Brain microvascular endothelial cell (primary cell): ENCODE measurements around the gene PROX1.

Source experiments
- DNase-seq: peaks from one replicate; pipeline ENCODE4 v3.0.0-alpha.2; 2020
- H3K27ac ChIP-seq: fragments of 250-450 bp; sonication (Bioruptor Pico); 2 replicates; pipeline ENCODE4 v1.5.1; 2020; ENCODE audit warnings: mild to moderate bottlenecking, moderate library complexity
- H3K27me3 ChIP-seq: fragments of 250-450 bp; sonication (Bioruptor Pico); replicated peaks from 2 replicates; pipeline ENCODE4 v1.5.1; 2020; ENCODE audit warnings: mild to moderate bottlenecking
- H3K36me3 ChIP-seq: fragments of 250-450 bp; sonication (Bioruptor Pico); replicated peaks from 2 replicates; pipeline ENCODE4 v1.5.1; 2020; ENCODE audit warnings: mild to moderate bottlenecking
- H3K4me3 ChIP-seq: 2 replicates; pipeline ENCODE4 v1.5.1; 2011; ENCODE audit warnings: low read depth, mild to moderate bottlenecking, control low read depth, low read length, moderate library complexity
- in situ Hi-C: cut with HindIII; loops from 2 replicates; pipeline ENCODE4 v1.10.0; 2017; ENCODE audit warnings: low sequenced_read_pairs, low pct_ligation_motif_present
- TF ChIP-seq, protein P1 (sequence below): IDR thresholded peaks from 2 replicates; pipeline ENCODE4 v1.5.1; 2011; ENCODE audit warnings: low read depth, mild to moderate bottlenecking, moderate library complexity, low read length, control low read depth, inconsistent platforms; ENCODE audit errors: missing control alignments

The PROX1 gene

DNA sequence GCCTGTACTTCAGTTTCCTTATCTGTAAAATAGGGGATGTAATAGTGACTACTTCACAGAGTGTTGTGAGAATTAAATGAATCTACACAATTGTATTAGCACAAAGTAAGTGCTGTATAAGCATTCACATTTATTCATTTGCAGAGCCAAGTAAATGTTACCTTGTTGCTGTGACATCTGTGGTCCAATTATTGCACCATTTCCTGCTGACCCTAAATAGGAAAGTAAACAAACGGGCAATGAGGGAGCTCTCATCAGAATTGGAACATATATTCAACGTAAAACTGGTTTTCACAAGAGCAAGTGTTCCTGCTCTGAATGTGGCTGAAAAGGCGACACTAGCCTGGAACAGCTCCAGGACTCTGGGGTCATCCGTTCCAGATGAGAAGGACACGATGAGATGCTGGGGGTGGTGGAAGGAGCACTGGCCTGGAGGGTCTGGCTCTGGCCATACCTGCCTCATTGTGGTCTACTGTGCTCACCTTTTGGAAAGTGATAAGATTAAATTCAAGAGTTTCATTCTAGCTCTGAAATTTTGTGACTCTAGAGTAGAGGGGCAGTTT is 34.5 kb downstream of the PROX1 start:
- in situ Hi-C loops, result no loop called here
- H3K4me3 ChIP-seq, result no peak overlapping the region
- H3K36me3 ChIP-seq, result no peaks in the 10 kb centered on the region
- TF ChIP-seq, protein P1, sequence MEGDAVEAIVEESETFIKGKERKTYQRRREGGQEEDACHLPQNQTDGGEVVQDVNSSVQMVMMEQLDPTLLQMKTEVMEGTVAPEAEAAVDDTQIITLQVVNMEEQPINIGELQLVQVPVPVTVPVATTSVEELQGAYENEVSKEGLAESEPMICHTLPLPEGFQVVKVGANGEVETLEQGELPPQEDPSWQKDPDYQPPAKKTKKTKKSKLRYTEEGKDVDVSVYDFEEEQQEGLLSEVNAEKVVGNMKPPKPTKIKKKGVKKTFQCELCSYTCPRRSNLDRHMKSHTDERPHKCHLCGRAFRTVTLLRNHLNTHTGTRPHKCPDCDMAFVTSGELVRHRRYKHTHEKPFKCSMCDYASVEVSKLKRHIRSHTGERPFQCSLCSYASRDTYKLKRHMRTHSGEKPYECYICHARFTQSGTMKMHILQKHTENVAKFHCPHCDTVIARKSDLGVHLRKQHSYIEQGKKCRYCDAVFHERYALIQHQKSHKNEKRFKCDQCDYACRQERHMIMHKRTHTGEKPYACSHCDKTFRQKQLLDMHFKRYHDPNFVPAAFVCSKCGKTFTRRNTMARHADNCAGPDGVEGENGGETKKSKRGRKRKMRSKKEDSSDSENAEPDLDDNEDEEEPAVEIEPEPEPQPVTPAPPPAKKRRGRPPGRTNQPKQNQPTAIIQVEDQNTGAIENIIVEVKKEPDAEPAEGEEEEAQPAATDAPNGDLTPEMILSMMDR, result no peak
- DNase-seq, result no peak
- H3K27me3 ChIP-seq, result no peaks in the 10 kb centered on the region
- no peak overlapping the region for H3K27ac ChIP-seq

GRCh38 chr1:214022810-214023425 is 35.1 kb downstream of the PROX1 start:
- Histone ChIP-seq H3K4me3 (no peak overlapping the region), H3K27me3 (no peaks in the 10 kb centered on the region), H3K36me3 (no peaks in the 10 kb centered on the region), H3K27ac (no peak overlapping the region)
- DNase-seq, result no peak
- TF ChIP-seq, protein P1, result no peak
- in situ Hi-C loops, result no loop called here

- DNase-seq, result no peak
- H3K27me3 ChIP-seq, result no peaks in the 10 kb centered on the region
- H3K27ac ChIP-seq, result no peak overlapping the region
- TF ChIP-seq, protein P1, result no peak
- H3K36me3 ChIP-seq, result no peaks in the 10 kb centered on the region
- no peak overlapping the region for H3K4me3 ChIP-seq
- in situ Hi-C loops, result no loop called here
Measured at GRCh38 chr1:214026985-214027384, 39.2 kb downstream of the PROX1 start.

DNA sequence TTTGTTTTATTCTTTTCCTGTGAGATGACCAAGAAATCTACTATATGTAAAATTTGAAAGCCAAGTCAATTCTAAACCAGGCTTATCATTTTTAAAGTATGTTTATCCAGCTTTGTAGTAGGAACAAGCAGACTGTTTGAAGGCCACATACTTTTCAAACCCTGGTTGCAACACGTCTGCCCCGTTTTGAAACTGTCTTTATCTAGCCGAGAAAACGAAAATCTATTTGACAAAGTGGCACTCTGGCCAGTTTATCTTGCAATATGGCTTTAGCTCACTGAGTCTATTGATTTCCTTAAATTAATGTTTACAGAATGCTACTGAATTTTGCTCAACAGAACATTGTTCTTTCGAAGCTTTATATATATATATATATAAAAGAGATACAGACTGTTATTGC is 39.7 kb downstream of the PROX1 start:
- in situ Hi-C loops, result no loop called here
- H3K36me3 ChIP-seq, result no peaks in the 10 kb centered on the region
- TF ChIP-seq, protein P1, result no peak
- H3K4me3 ChIP-seq, result no peak overlapping the region
- DNase-seq, result no peak
- no peaks in the 10 kb centered on the region for H3K27me3 ChIP-seq
- H3K27ac ChIP-seq, result no peak overlapping the region

- in situ Hi-C loops, result no loop called here
- TF ChIP-seq, protein P1, result no peak
- no peak overlapping the region for H3K4me3 ChIP-seq
- no peaks in the 10 kb centered on the region for H3K27me3 ChIP-seq
- no peak overlapping the region for H3K27ac ChIP-seq
- no peaks in the 10 kb centered on the region for H3K36me3 ChIP-seq
- DNase-seq, result no peak
Measured at GRCh38 chr1:214028095-214028494, 40.3 kb downstream of the PROX1 start.
